ENCODE results near the gene ALX4. TPM values are rescaled to one million over a fixed set of nuclear protein-coding genes. Genes with fewer than 3 reads are reported as not detected.

Gene ALX4
- polyA plus RNA-seq, 1 of the 3 experiments (the other 2 are of a cell fraction): under 0.01 TPM

DNA sequence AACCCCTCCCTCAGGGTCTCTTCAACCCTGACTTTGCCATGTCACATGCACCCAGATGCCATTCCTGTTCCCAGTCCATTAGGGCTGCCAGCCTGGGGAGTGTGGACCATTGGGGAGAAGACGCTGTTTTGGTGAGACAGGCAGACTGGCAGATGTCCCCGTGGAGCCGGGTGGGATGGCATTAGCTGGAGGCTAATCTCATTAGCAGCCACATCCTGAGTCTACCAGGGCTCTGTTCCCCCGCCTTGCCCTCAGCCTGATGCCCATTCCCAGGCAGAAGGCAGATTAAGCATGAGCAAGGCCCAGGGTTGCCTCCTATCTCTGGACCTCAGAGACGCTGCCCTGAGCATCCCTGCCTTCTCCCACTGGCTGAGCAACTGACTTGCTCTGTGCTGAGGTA is 46.4 kb upstream of the ALX4 start:
- Histone ChIP-seq H3K4me2 (no peak overlapping the region), H2AFZ (ENCODE audit: low read depth) (no peak overlapping the region), H3K79me2 (ENCODE audit: insufficient read depth) (no peaks in the 10 kb centered on the region), H4K20me1 (ENCODE audit: insufficient read depth) (no peaks in the 10 kb centered on the region), H3K9me2 (no peaks in the 10 kb centered on the region), H3K36me3 (replicated peaks in 1 of 2; ENCODE audit: control insufficient read depth in 1 of 2, insufficient read depth in 2 of 2, low read length in 1 of 2) (no peaks in the 10 kb centered on the region), H3K27me3 (ENCODE audit: insufficient read depth) (peaks cover 8% of the 10 kb centered on the region), H3K9me3 (no peaks in the 10 kb centered on the region), H3K27ac (ENCODE audit: low read depth in 2 of 2, low read length in 1 of 2) (no peak overlapping the region), H3K4me3 (ENCODE audit: low read depth in 2 of 2, low read length in 1 of 2) (no peak overlapping the region), H3F3A (replicated peaks; ENCODE audit: insufficient read depth) (no peaks in the 10 kb centered on the region), H3K9ac (no peak overlapping the region), H3K4me1 (ENCODE audit: control insufficient read depth in 1 of 2, insufficient read depth in 2 of 2, low read depth in 1 of 2, low read length in 1 of 2) (peaks cover 0 to 6% of the 10 kb centered on the region in 2 experiments; a peak in 1 of 4 replicates)
- WGBS (ENCODE audit: low lambda C conversion rate): 35% methylated on average over 5 of the region's 5 CpGs
- no peak for TF ChIP-seq YY1 (IDR thresholded peaks at IDR 0.05; ENCODE audit: low read depth)
- TF ChIP-seq, protein P1, sequence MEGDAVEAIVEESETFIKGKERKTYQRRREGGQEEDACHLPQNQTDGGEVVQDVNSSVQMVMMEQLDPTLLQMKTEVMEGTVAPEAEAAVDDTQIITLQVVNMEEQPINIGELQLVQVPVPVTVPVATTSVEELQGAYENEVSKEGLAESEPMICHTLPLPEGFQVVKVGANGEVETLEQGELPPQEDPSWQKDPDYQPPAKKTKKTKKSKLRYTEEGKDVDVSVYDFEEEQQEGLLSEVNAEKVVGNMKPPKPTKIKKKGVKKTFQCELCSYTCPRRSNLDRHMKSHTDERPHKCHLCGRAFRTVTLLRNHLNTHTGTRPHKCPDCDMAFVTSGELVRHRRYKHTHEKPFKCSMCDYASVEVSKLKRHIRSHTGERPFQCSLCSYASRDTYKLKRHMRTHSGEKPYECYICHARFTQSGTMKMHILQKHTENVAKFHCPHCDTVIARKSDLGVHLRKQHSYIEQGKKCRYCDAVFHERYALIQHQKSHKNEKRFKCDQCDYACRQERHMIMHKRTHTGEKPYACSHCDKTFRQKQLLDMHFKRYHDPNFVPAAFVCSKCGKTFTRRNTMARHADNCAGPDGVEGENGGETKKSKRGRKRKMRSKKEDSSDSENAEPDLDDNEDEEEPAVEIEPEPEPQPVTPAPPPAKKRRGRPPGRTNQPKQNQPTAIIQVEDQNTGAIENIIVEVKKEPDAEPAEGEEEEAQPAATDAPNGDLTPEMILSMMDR (IDR thresholded peaks at IDR 0.05): no peak
- TF ChIP-seq JUND (IDR thresholded peaks at IDR 0.05): no peak
- no peak for TF ChIP-seq RXRA (IDR thresholded peaks at IDR 0.05; ENCODE audit: borderline replicate concordance, low read depth)
- TF ChIP-seq RFX5 (IDR thresholded peaks at IDR 0.05; ENCODE audit: low read length): no peak
- no peak for TF ChIP-seq FOXJ3 (CRISPR knock-in tag; IDR thresholded peaks at IDR 0.05)
- TF ChIP-seq GATA2 (CRISPR knock-in tag; IDR thresholded peaks at IDR 0.05): no peak
- TF ChIP-seq SIN3A (IDR thresholded peaks at IDR 0.05; ENCODE audit: borderline replicate concordance, low read depth, low read length): no peak
- no peak for TF ChIP-seq NFIC (IDR thresholded peaks at IDR 0.05; ENCODE audit: borderline replicate concordance)
- TF ChIP-seq RCOR1 (IDR thresholded peaks at IDR 0.05; ENCODE audit: low read length): no peak
- no peak for TF ChIP-seq FOSL2 (IDR thresholded peaks at IDR 0.05; ENCODE audit: borderline replicate concordance, low read depth)
- TF ChIP-seq SMC3 (IDR thresholded peaks at IDR 0.05; ENCODE audit: low read depth, low read length): no peak
- TF ChIP-seq, protein P2, sequence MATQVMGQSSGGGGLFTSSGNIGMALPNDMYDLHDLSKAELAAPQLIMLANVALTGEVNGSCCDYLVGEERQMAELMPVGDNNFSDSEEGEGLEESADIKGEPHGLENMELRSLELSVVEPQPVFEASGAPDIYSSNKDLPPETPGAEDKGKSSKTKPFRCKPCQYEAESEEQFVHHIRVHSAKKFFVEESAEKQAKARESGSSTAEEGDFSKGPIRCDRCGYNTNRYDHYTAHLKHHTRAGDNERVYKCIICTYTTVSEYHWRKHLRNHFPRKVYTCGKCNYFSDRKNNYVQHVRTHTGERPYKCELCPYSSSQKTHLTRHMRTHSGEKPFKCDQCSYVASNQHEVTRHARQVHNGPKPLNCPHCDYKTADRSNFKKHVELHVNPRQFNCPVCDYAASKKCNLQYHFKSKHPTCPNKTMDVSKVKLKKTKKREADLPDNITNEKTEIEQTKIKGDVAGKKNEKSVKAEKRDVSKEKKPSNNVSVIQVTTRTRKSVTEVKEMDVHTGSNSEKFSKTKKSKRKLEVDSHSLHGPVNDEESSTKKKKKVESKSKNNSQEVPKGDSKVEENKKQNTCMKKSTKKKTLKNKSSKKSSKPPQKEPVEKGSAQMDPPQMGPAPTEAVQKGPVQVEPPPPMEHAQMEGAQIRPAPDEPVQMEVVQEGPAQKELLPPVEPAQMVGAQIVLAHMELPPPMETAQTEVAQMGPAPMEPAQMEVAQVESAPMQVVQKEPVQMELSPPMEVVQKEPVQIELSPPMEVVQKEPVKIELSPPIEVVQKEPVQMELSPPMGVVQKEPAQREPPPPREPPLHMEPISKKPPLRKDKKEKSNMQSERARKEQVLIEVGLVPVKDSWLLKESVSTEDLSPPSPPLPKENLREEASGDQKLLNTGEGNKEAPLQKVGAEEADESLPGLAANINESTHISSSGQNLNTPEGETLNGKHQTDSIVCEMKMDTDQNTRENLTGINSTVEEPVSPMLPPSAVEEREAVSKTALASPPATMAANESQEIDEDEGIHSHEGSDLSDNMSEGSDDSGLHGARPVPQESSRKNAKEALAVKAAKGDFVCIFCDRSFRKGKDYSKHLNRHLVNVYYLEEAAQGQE (IDR thresholded peaks at IDR 0.05; ENCODE audit: low read depth, low read length): no peak
- TF ChIP-seq, protein P3, sequence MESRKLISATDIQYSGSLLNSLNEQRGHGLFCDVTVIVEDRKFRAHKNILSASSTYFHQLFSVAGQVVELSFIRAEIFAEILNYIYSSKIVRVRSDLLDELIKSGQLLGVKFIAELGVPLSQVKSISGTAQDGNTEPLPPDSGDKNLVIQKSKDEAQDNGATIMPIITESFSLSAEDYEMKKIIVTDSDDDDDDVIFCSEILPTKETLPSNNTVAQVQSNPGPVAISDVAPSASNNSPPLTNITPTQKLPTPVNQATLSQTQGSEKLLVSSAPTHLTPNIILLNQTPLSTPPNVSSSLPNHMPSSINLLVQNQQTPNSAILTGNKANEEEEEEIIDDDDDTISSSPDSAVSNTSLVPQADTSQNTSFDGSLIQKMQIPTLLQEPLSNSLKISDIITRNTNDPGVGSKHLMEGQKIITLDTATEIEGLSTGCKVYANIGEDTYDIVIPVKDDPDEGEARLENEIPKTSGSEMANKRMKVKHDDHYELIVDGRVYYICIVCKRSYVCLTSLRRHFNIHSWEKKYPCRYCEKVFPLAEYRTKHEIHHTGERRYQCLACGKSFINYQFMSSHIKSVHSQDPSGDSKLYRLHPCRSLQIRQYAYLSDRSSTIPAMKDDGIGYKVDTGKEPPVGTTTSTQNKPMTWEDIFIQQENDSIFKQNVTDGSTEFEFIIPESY (IDR thresholded peaks at IDR 0.05; ENCODE audit: borderline replicate concordance, low read depth): no peak
- peak; percentile 54 for DNase-seq
- CTCF ChIA-PET: interaction anchor here (1.0 to 1.2 kb wide), 2 partner anchors 10 to 61 kb away, joined by 3 read pairs; no protein-coding TSS in a partner anchor
- POLR2A ChIA-PET: no interaction called here

Data from SK-N-SH (cell line).